Measurements from ENCODE around the gene SH3PXD2A. TPM values are rescaled to one million over a fixed set of nuclear protein-coding genes. Genes with fewer than 3 reads are reported as not detected.

The SH3PXD2A gene
- total RNA-seq, 4 donors from 2014 or later = 35.0 to 54.8 (median 45.4) TPM

DNA sequence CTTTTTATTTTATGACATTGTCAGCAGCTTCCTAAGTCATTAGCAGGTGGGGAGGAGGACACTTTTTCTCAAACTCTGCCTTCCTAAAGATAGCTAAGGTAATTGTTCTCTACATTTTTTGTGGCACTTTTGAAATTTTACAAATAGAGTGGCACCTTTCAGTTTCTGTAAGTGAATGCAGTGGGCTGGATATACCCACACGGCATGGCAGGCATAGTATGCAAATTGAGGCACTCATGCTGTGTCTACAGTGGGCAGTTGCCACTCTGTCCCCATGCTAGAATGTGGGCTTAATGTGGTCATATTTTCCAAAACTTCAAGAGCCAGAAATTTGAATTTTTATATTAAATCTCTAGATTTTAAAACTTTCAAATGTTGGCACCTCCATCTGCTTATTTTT is 12.8 kb upstream of the SH3PXD2A start:
- TF ChIP-seq CTCF (IDR thresholded peaks at IDR 0.05) = no peak
- TF ChIP-seq POLR2A (IDR thresholded peaks at IDR 0.05) = no peak
- no peak overlapping the region for H3K4me3 ChIP-seq (ENCODE audit: low read depth, poor library complexity, severe bottlenecking)
- intact Hi-C loops (cut with DNase I; ENCODE audit: low total_unique reads) = loop anchor here (10.0 kb wide), 1 partner anchor 263 kb away; no protein-coding TSS in a partner anchor
- no peak for DNase-seq (ENCODE audit: low spot score in 2 of 2)
- WGBS, 2 donors = 84 to 91% methylated on average over 1 of the region's 1 CpG

DNA sequence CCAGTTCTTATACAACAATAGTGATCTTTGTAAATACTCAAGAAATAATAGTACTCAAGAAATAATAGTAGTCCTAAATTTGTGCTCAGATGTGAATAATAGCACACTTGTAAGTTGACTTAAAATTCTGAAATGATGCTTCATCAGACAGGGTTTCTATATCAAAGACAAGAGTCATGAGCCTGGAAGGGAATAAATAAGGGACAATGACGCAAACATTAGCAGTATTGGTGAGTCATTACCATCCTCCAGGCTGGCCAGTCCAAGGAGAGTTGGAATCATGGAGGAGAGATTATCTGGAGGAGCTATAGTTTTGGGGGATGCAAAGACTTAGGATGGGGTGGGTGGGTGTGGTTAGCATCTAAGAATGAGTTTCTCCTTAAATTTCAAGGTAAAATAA is 6.1 kb upstream of the SH3PXD2A start:
- WGBS, 2 donors = 70 to 80% methylated on average over 1 of the region's 1 CpG
- intact Hi-C loops (cut with DNase I; ENCODE audit: low total_unique reads) = loop anchor here (10.0 kb wide), 1 partner anchor 257 kb away; no protein-coding TSS in a partner anchor
- no peak overlapping the region for H3K4me3 ChIP-seq (ENCODE audit: low read depth, poor library complexity, severe bottlenecking)
- DNase-seq (ENCODE audit: low spot score in 2 of 2) = no peak
- TF ChIP-seq POLR2A (IDR thresholded peaks at IDR 0.05) (no peak), CTCF (IDR thresholded peaks at IDR 0.05) (no peak)

DNA sequence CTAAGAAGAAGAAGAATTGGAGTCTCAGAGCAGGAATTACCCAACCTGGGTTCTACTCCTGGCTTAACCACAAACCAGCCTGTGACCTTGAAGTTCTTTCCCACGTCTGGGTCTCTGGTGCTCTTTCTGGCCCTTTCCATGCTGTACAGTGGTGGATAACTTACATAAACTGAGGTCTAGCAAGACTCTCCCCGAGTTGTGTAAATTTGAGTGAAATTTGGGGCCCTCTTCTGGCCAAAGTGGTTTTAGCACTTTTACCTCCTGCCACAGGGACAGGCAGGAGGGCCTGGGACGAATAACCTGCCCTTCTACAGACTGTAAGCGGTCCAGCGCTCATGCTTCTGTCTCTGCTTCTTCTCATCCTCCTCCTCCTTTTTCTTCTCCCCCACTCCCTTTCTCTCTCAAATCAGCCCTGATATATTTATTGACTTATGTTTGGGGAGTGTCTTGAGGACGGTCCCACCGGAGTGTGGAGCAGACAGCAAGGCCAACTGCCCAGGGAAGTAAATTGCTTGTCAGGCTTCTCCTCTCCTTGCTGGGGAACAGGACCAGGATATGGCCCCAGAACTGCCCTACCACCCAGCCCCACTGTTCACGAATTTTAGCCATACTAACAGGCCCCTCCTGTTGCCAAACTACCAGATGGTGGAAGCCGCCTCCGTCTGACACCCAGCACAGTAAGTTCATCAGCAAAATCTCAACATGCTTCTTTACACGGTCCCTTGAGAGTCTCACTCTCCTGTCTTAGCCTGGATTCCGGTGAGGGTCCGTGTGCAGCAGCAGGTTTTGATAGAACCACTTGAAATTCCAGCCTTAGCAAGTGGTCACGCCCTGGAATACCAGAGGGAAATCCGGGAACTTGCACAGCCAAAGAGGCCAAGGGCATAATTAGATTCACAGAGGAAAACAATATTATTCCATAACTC is 4.0 kb upstream of the SH3PXD2A start:
- no peak overlapping the region for H3K4me3 ChIP-seq (ENCODE audit: low read depth, poor library complexity, severe bottlenecking)
- intact Hi-C loops (cut with DNase I; ENCODE audit: low total_unique reads) = loop anchor here (10.0 kb wide), 1 partner anchor 255 kb away; no protein-coding TSS in a partner anchor
- WGBS, 2 donors = 47 to 53% methylated on average over 15 of the region's 15 CpGs
- TF ChIP-seq POLR2A (IDR thresholded peaks at IDR 0.05) (no peak), CTCF (IDR thresholded peaks at IDR 0.05) (peak in 1 of 3 donors; percentile 43)
- peak in 1 of 2 donors; percentile 66 for DNase-seq (ENCODE audit: low spot score in 2 of 2)

GRCh38 chr10:103858360-103858759 is 3.0 kb upstream of the SH3PXD2A start:
- no peak overlapping the region for H3K4me3 ChIP-seq (ENCODE audit: low read depth, poor library complexity, severe bottlenecking)
- DNase-seq (ENCODE audit: low spot score in 2 of 2) = no peak
- intact Hi-C loops (cut with DNase I; ENCODE audit: low total_unique reads) = no loop called here
- WGBS, 2 donors = 87 to 95% methylated on average over 5 of the region's 5 CpGs
- TF ChIP-seq CTCF (IDR thresholded peaks at IDR 0.05) (no peak), POLR2A (IDR thresholded peaks at IDR 0.05) (no peak)

- intact Hi-C loops (cut with DNase I; ENCODE audit: low total_unique reads) = loop anchor here (2.0 kb wide), 1 partner anchor 144 kb away; no protein-coding TSS in a partner anchor
- no peak for DNase-seq (ENCODE audit: low spot score in 2 of 2)
- 76 to 78% methylated on average over 5 of the region's 5 CpGs for WGBS, 2 donors
- H3K4me3 ChIP-seq (ENCODE audit: low read depth, poor library complexity, severe bottlenecking) = no peak overlapping the region
- TF ChIP-seq POLR2A (IDR thresholded peaks at IDR 0.05) = no peak
- no peak for TF ChIP-seq CTCF (IDR thresholded peaks at IDR 0.05)
Measured at GRCh38 chr10:103856797-103857170, 1.4 kb upstream of the SH3PXD2A start.
